HL-60 (cell line): ENCODE results near the gene KLF12.

ENCODE experiments used
- DNase-seq, 2 experiments: peaks; one replicate each; pipeline ENCODE4 v3.0.0-alpha.2; 2010 to 2020; ENCODE audit warnings: low read depth in 1 of 2, low spot score in 1 of 2
- H3K27ac ChIP-seq: fragments of 250-450 bp; sonication (Bioruptor Pico); replicated peaks from 2 replicates; pipeline ENCODE4 v1.5.1; 2020; ENCODE audit warnings: mild to moderate bottlenecking, moderate library complexity
- H3K27me3 ChIP-seq: fragments of 250-450 bp; sonication (Bioruptor Pico); 2 replicates; pipeline ENCODE4 v1.5.1; 2021; ENCODE audit warnings: mild to moderate bottlenecking, moderate library complexity; ENCODE audit not compliant: insufficient read depth, poor library complexity, severe bottlenecking
- H3K4me3 ChIP-seq: replicated peaks from 2 replicates; pipeline ENCODE4 v1.5.1; 2011; ENCODE audit warnings: mild to moderate bottlenecking, control low read depth, low read length; ENCODE audit not compliant: insufficient read depth
- GABPA ChIP-seq: IDR thresholded peaks from 2 replicates; pipeline ENCODE4 v1.6.1; 2012; ENCODE audit warnings: low read depth
- POLR2AphosphoS5 ChIP-seq: IDR thresholded peaks from 2 replicates; pipeline ENCODE4 v1.6.1; 2012; ENCODE audit warnings: low read depth
- SPI1 ChIP-seq: IDR thresholded peaks from 2 replicates; pipeline ENCODE4 v1.6.1; 2012; ENCODE audit warnings: low read depth, mild to moderate bottlenecking, borderline replicate concordance
- TF ChIP-seq, protein P1 (sequence below): IDR thresholded peaks from one replicate; pipeline ENCODE4 v1.5.1; 2011; ENCODE audit warnings: low read length, control low read depth, inconsistent platforms; ENCODE audit not compliant: insufficient read depth
- TF ChIP-seq, protein P2 (sequence below): IDR thresholded peaks from 2 replicates; pipeline ENCODE4 v1.6.1; 2012; ENCODE audit warnings: low read depth; ENCODE audit not compliant: insufficient replicate concordance

KLF12 gene

DNA sequence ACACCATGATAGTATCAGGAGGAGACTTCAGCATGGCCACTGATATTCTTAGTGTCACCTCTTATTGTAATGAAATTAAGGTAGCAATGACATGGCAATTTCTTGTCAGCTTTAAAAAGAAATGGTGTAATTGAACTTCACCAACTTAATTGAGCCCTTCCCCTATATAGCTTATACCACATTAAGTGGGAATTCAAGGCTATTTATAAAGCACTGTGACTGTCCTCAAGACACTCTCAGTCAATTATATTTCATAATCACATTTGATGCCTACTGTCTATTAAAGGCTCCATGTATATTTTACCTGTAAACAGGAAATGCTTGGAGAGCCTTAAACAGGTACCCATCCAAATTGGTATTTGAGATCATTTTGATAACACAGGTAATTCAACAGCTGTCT lies 28.3 kb downstream of the KLF12 start:
- no peak for DNase-seq
- Histone ChIP-seq H3K27me3 (no peaks in the 10 kb centered on the region), H3K4me3 (no peak overlapping the region), H3K27ac (no peak overlapping the region)
- TF ChIP-seq, protein P1, sequence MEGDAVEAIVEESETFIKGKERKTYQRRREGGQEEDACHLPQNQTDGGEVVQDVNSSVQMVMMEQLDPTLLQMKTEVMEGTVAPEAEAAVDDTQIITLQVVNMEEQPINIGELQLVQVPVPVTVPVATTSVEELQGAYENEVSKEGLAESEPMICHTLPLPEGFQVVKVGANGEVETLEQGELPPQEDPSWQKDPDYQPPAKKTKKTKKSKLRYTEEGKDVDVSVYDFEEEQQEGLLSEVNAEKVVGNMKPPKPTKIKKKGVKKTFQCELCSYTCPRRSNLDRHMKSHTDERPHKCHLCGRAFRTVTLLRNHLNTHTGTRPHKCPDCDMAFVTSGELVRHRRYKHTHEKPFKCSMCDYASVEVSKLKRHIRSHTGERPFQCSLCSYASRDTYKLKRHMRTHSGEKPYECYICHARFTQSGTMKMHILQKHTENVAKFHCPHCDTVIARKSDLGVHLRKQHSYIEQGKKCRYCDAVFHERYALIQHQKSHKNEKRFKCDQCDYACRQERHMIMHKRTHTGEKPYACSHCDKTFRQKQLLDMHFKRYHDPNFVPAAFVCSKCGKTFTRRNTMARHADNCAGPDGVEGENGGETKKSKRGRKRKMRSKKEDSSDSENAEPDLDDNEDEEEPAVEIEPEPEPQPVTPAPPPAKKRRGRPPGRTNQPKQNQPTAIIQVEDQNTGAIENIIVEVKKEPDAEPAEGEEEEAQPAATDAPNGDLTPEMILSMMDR = no peak
- TF ChIP-seq GABPA = no peak
- TF ChIP-seq POLR2AphosphoS5 = no peak
- TF ChIP-seq SPI1 = no peak
- TF ChIP-seq, protein P2, sequence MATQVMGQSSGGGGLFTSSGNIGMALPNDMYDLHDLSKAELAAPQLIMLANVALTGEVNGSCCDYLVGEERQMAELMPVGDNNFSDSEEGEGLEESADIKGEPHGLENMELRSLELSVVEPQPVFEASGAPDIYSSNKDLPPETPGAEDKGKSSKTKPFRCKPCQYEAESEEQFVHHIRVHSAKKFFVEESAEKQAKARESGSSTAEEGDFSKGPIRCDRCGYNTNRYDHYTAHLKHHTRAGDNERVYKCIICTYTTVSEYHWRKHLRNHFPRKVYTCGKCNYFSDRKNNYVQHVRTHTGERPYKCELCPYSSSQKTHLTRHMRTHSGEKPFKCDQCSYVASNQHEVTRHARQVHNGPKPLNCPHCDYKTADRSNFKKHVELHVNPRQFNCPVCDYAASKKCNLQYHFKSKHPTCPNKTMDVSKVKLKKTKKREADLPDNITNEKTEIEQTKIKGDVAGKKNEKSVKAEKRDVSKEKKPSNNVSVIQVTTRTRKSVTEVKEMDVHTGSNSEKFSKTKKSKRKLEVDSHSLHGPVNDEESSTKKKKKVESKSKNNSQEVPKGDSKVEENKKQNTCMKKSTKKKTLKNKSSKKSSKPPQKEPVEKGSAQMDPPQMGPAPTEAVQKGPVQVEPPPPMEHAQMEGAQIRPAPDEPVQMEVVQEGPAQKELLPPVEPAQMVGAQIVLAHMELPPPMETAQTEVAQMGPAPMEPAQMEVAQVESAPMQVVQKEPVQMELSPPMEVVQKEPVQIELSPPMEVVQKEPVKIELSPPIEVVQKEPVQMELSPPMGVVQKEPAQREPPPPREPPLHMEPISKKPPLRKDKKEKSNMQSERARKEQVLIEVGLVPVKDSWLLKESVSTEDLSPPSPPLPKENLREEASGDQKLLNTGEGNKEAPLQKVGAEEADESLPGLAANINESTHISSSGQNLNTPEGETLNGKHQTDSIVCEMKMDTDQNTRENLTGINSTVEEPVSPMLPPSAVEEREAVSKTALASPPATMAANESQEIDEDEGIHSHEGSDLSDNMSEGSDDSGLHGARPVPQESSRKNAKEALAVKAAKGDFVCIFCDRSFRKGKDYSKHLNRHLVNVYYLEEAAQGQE = no peak

DNA sequence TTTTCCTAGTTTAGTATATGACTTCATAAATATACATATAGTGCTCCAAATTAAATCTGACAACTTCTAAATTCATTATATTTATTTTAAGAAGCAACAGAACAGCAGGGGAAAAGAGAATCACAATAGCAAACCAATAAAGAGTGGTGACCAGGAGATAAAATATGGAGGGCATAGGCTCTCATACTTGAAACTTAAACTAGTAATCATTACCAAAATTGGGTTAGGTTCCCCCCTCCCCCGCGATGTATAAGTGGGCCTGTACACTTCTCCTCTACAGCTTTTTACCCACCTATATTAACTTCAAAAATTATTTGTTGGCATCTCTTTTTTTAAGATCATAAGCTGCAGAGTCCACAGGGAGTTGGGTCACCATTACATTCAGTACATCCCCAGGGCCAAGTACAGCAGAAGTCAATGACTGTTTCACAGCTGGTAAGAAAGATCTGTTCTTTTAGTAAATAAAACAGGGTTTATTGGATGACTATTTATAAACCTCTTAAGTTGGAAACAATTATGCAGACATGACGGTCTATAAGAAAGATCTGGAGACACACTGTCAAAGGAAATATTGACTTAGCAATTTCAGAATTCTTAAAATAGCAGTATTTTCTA lies 29.4 kb downstream of the KLF12 start:
- Histone ChIP-seq H3K27ac (no peak overlapping the region), H3K27me3 (no peaks in the 10 kb centered on the region), H3K4me3 (no peak overlapping the region)
- TF ChIP-seq SPI1 (no peak), GABPA (no peak), POLR2AphosphoS5 (no peak)
- TF ChIP-seq, protein P2 = no peak
- TF ChIP-seq, protein P1 = no peak
- no peak for DNase-seq

DNA sequence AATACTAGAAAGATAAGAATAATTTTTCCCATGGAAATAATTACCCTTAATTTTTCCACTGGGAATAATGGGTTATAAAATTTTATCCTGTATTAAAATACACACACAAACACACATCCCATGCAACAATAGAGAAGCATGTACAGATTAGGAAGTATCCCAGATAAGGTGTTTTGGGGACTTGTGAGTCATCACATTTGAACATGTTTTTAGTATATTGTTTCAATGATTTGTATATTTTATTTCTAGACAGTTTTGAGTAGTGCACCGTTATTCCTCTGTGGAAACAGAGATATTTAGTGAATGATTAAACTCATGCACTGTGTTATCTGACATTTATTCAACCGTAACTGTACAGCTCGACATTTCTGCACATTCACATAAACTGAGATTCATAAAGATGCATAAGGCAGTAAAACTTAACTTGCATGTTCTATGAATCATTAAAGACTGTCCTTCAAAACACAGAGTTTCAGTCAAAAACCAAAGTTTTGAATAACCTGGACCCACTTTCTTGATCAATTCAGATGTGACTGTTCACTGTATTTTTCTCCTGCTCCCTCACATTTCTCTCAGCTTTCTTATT lies 30.1 kb downstream of the KLF12 start:
- Histone ChIP-seq H3K4me3 (no peak overlapping the region), H3K27ac (no peak overlapping the region), H3K27me3 (no peaks in the 10 kb centered on the region)
- TF ChIP-seq, protein P1 = no peak
- TF ChIP-seq POLR2AphosphoS5 (no peak), GABPA (no peak), SPI1 (no peak)
- TF ChIP-seq, protein P2 = no peak
- no peak for DNase-seq
